K562 (cell line): ENCODE measurements around the gene PIGL. TPM values are rescaled to one million over a fixed set of nuclear protein-coding genes. Genes with fewer than 3 reads are reported as not detected.

Source experiments
- ARNT ChIP-seq, 2 experiments: fragments of 450-650 bp; IDR thresholded peaks; 2 replicates each; pipeline ENCODE4 v1.6.1; 2016; ENCODE audit warnings: mild to moderate bottlenecking in 1 of 2
- BACH1 ChIP-seq: fragments of 200-800 bp; sonication (Bioruptor generic); IDR thresholded peaks from 2 replicates; pipeline ENCODE4 v1.6.1; 2016; ENCODE audit warnings: missing genetic modification characterization, missing compliant biosample characterization
- CHD1 ChIP-seq: fragments of 200-600 bp; sonication (generic); IDR thresholded peaks from one replicate; pipeline ENCODE4 v1.6.1; 2012; ENCODE audit warnings: mild to moderate bottlenecking, moderate library complexity, low read length, inconsistent platforms
- KDM5B ChIP-seq: fragments of 200-600 bp; sonication (generic); IDR thresholded peaks from 2 replicates; pipeline ENCODE4 v1.6.1; 2012; ENCODE audit warnings: low read depth, mild to moderate bottlenecking, moderate library complexity, low read length, control low read depth, inconsistent platforms; ENCODE audit not compliant: insufficient replicate concordance
- KLF1 ChIP-seq: fragments of 450-650 bp; IDR thresholded peaks from 2 replicates; pipeline ENCODE4 v1.6.1; 2016; ENCODE audit warnings: missing genetic modification characterization, missing compliant biosample characterization
- KLF13 ChIP-seq: fragments of 450-650 bp; IDR thresholded peaks from 2 replicates; pipeline ENCODE4 v1.6.1; 2016; ENCODE audit warnings: missing genetic modification characterization, low read depth, mild to moderate bottlenecking, missing compliant biosample characterization, moderate library complexity, borderline replicate concordance
- LCOR ChIP-seq: sonication (generic); formaldehyde crosslinking; IDR thresholded peaks from 2 replicates; pipeline ENCODE4 v1.8.0; 2022; ENCODE audit warnings: mild to moderate bottlenecking, missing genetic modification reagents
- MAFK ChIP-seq: IDR thresholded peaks from 2 replicates; pipeline ENCODE4 v1.6.1; 2011; ENCODE audit warnings: low read length, improper control_type of control experiment
- MAZ ChIP-seq, 2 experiments: fragments of 450-650 bp in 1 of 2; sonication (generic) in 1 of 2; formaldehyde crosslinking; IDR thresholded peaks in 1 of 2; conservative IDR thresholded peaks in 1 of 2; 2 replicates each; pipeline versions ENCODE4 v1.4.0 to v1.5.0; 2020; ENCODE audit warnings: mild to moderate bottlenecking in 1 of 2, missing genetic modification reagents in 1 of 2
- MTA3 ChIP-seq: fragments of 450-650 bp; formaldehyde crosslinking; IDR thresholded peaks from 2 replicates; pipeline ENCODE4 v1.6.1; 2017; ENCODE audit warnings: mild to moderate bottlenecking, borderline replicate concordance
- NBN ChIP-seq: fragments of 450-650 bp; IDR thresholded peaks from 2 replicates; pipeline ENCODE4 v1.6.1; 2016; ENCODE audit warnings: low read depth, mild to moderate bottlenecking
- NFYB ChIP-seq: IDR thresholded peaks from 2 replicates; pipeline ENCODE4 v1.6.1; 2011; ENCODE audit warnings: mild to moderate bottlenecking, moderate library complexity; ENCODE audit not compliant: insufficient read length; ENCODE audit errors: extremely low read depth
- POLR3G ChIP-seq: IDR thresholded peaks from 2 replicates; pipeline ENCODE4 v1.6.1; 2011; ENCODE audit not compliant: insufficient read length, insufficient replicate concordance; ENCODE audit errors: extremely low read depth
- RFX1 ChIP-seq: fragments of 450-650 bp; IDR thresholded peaks from 2 replicates; pipeline ENCODE4 v1.6.1; 2016; ENCODE audit warnings: mild to moderate bottlenecking, moderate library complexity
- SLC30A9 ChIP-seq: fragments of 250-450 bp; sonication (Bioruptor Pico); IDR thresholded peaks from 2 replicates; pipeline ENCODE4 v1.8.0; 2022; ENCODE audit warnings: mild to moderate bottlenecking, moderate library complexity
- SMARCB1 ChIP-seq: IDR thresholded peaks from 2 replicates; pipeline ENCODE4 v1.6.1; 2011; ENCODE audit warnings: improper control_type of control experiment, low read depth; ENCODE audit not compliant: insufficient read length
- SRSF1 ChIP-seq: fragments of 200-400 bp; formaldehyde crosslinking; IDR thresholded peaks from 2 replicates; pipeline ENCODE4 v1.6.1; 2017; ENCODE audit warnings: mild to moderate bottlenecking, low read depth, low read length, moderate library complexity
- TOE1 ChIP-seq, 2 experiments: fragments of 450-650 bp in 1 of 2; sonication (generic) in 1 of 2; formaldehyde crosslinking in 1 of 2; IDR thresholded peaks; 2 replicates each; pipeline versions ENCODE4 v1.7.1 to v1.8.0; 2016 to 2022; ENCODE audit warnings: borderline replicate concordance in 2 of 2, mild to moderate bottlenecking in 2 of 2, antibody characterized with exemption in 1 of 2, inconsistent platforms in 1 of 2, low read depth in 1 of 2, missing genetic modification reagents in 1 of 2, moderate library complexity in 1 of 2
- ZNF239 ChIP-seq: fragments of 250-450 bp; sonication (Bioruptor Pico); IDR thresholded peaks from 2 replicates; pipeline ENCODE4 v1.4.0; 2020; ENCODE audit warnings: mild to moderate bottlenecking
- ZNF583 ChIP-seq: fragments of 250-450 bp; sonication (Bioruptor Pico); IDR thresholded peaks from 2 replicates; pipeline ENCODE4 v1.4.0; 2020
- ZNF644 ChIP-seq: fragments of 200-800 bp; sonication (Bioruptor generic); IDR thresholded peaks from 2 replicates; pipeline ENCODE4 v1.6.1; 2016; ENCODE audit warnings: low read depth, missing genetic modification characterization, missing compliant biosample characterization
- ZNF77 ChIP-seq: fragments of 250-450 bp; sonication (Bioruptor Pico); IDR thresholded peaks from 2 replicates; pipeline ENCODE4 v1.5.0; 2020
- ZNF830 ChIP-seq: fragments of 250-450 bp; sonication (Bioruptor Pico); IDR thresholded peaks from 2 replicates; pipeline ENCODE4 v1.5.0; 2021; ENCODE audit warnings: mild to moderate bottlenecking
- polyA plus RNA-seq, 8 experiments: library from polyadenylated mRNA; depleted of rRNA in 4 of 8; stranded (reverse) in 5 of 8; unstranded in 3 of 8; fragments of >200 nt; fragmentation: Nextera tagmentation in 2 of 8; fragmentation: Illumina TruSeq in 1 of 8; extraction: Ambion mirVana in 2 of 8; extraction: Trizol in 1 of 8; gene quantifications; 2 replicates each; pipeline versions ENCODE4 v1.2.1 to v1.2.3, GENCODE V29; 2011 to 2014; ENCODE audit warnings: inconsistent platforms in 1 of 8, missing spikeins in 1 of 8
- total RNA-seq, 7 experiments: library from RNA; depleted of rRNA in 6 of 7; stranded (reverse); fragments of >200 nt in 6 of 7; fragmentation: Illumina TruSeq in 2 of 7; extraction: Trizol in 2 of 7; gene quantifications; 2 replicates each; pipeline versions ENCODE4 v1.2.1 to v1.2.3, GENCODE V29; 2011 to 2021; ENCODE audit warnings: low replicate concordance in 1 of 7
- TF ChIP-seq, protein P1 (sequence below), 3 experiments: fragments of 200-800 bp in 1 of 3; sonication (Bioruptor generic) in 1 of 3; sonication (generic) in 1 of 3; formaldehyde crosslinking in 1 of 3; IDR thresholded peaks; 2 replicates each; pipeline versions ENCODE4 v1.6.1 to v1.8.0; 2016 to 2022; ENCODE audit warnings: mild to moderate bottlenecking in 2 of 3, missing compliant biosample characterization in 2 of 3, missing genetic modification characterization in 2 of 3, missing genetic modification reagents in 1 of 3

The PIGL gene
- total and polyA plus RNA-seq, 9 of the 15 experiments (the other 6 are each of a cell fraction or from before 2014, with no cell fraction given): 19.9 to 55.3 (median 29.6) TPM

DNA sequence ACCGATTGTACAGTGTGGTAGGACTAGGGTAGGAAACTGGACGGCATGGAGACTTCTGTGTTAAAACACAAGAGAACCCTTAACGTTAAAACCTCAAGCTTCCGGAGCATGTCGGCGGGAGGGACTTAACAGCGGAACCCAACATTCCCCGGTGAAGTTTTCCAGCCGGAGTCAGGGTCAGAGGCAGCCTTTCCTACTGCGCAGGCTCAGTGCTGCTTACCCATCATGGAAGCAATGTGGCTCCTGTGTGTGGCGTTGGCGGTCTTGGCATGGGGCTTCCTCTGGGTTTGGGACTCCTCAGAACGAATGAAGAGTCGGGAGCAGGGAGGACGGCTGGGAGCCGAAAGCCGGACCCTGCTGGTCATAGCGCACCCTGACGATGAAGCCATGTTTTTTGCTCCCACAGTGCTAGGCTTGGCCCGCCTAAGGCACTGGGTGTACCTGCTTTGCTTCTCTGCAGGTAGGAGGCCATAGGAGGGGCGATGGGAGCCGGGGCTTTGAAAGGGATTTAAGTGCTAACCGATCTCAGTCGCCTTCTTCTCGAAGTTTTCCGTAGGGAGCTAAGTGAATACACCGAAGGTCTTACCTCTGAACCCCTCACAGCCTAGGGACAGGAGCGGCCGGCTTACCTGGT lies at the start of gene PIGL (continued):
- TF ChIP-seq CHD1 (no peak), MTA3 (peak; percentile 84), SLC30A9 (CRISPR knock-in tag) (no peak), NBN (peak; percentile 32; the same call in 1 of the 2 replicates), BACH1 (tag) (0 out of 2 replicates have a peak, but pooled peaks have one; percentile 16), KLF13 (tag) (no peak), NFYB (no peak), KLF1 (no peak), MAFK (0 out of 2 replicates have a peak, but pooled peaks have one; percentile 3), ARNT (IDR thresholded peaks at IDR 0.05) (peak in 1 of 2 experiments; percentile 82; a peak in 2 of 4 replicates), ZNF239 (CRISPR knock-in tag) (no peak), RFX1 (no peak), SRSF1 (no peak), POLR3G (no peak), SMARCB1 (no peak), ZNF77 (no peak), KDM5B (peak; percentile 94), ZNF583 (CRISPR knock-in tag) (no peak), ZNF644 (tag) (no peak), LCOR (no peak), TOE1 (IDR thresholded peaks at IDR 0.05; ENCODE audit: borderline replicate concordance) (peak; percentile 65; the same call in 1 of the 2 replicates), TOE1 (CRISPR knock-in tag; IDR thresholded peaks at IDR 0.05; ENCODE audit: borderline replicate concordance, low read depth) (no peak), ZNF830 (CRISPR knock-in tag) (no peak), MAZ (CRISPR knock-in tag; conservative IDR thresholded peaks at IDR 0.05 in 1 of 2, IDR thresholded peaks at IDR 0.05 in 1 of 2) (peak; percentile 54 to 61; a peak in 3 of 4 replicates)
- TF ChIP-seq, protein P1, sequence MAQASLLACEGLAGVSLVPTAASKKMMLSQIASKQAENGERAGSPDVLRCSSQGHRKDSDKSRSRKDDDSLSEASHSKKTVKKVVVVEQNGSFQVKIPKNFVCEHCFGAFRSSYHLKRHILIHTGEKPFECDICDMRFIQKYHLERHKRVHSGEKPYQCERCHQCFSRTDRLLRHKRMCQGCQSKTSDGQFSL (CRISPR knock-in tag; IDR thresholded peaks at IDR 0.05): no peak
- TF ChIP-seq, protein P1 (tag; IDR thresholded peaks at IDR 0.05): no peak
